HepG2 (cell line): ENCODE measurements around the gene FIS1.

ENCODE experiments used
- CHD2 ChIP-seq: IDR thresholded peaks from 2 replicates; pipeline ENCODE4 v1.6.1; 2011; ENCODE audit warnings: low read depth, low read length, improper control_type of control experiment
- JDP2 ChIP-seq: sonication (generic); formaldehyde crosslinking; IDR thresholded peaks from 2 replicates; pipeline ENCODE4 v1.8.1; 2022; ENCODE audit warnings: missing genetic modification reagents, borderline replicate concordance
- MAFF ChIP-seq: IDR thresholded peaks from 2 replicates; pipeline ENCODE4 v1.6.1; 2011; ENCODE audit warnings: low read depth, low read length, improper control_type of control experiment
- PRPF4 ChIP-seq: fragments of 200-400 bp; formaldehyde crosslinking; IDR thresholded peaks from 2 replicates; pipeline ENCODE4 v1.6.1; 2016; ENCODE audit warnings: low read length, low read depth; ENCODE audit not compliant: poor library complexity, severe bottlenecking
- RXRA ChIP-seq: sonication (generic); formaldehyde crosslinking; IDR thresholded peaks from 2 replicates; pipeline ENCODE4 v1.5.1; 2020; ENCODE audit warnings: missing genetic modification reagents
- SMC3 ChIP-seq: IDR thresholded peaks from 2 replicates; pipeline ENCODE4 v1.6.1; 2011; ENCODE audit warnings: low read length, improper control_type of control experiment
- ZNF292 ChIP-seq: sonication (generic); formaldehyde crosslinking; IDR thresholded peaks from 2 replicates; pipeline ENCODE4 v1.8.1; 2022; ENCODE audit warnings: mild to moderate bottlenecking, low read depth, missing genetic modification reagents, borderline replicate concordance
- TF ChIP-seq, protein P1 (sequence below): sonication (generic); formaldehyde crosslinking; IDR thresholded peaks from 2 replicates; pipeline ENCODE4 v1.8.1; 2023; ENCODE audit warnings: mild to moderate bottlenecking, moderate library complexity, missing genetic modification reagents
- TF ChIP-seq, protein P2 (sequence below): sonication (generic); formaldehyde crosslinking; IDR thresholded peaks from 2 replicates; pipeline ENCODE4 v1.5.1; 2020; ENCODE audit warnings: mild to moderate bottlenecking, missing genetic modification reagents, moderate library complexity

DNA sequence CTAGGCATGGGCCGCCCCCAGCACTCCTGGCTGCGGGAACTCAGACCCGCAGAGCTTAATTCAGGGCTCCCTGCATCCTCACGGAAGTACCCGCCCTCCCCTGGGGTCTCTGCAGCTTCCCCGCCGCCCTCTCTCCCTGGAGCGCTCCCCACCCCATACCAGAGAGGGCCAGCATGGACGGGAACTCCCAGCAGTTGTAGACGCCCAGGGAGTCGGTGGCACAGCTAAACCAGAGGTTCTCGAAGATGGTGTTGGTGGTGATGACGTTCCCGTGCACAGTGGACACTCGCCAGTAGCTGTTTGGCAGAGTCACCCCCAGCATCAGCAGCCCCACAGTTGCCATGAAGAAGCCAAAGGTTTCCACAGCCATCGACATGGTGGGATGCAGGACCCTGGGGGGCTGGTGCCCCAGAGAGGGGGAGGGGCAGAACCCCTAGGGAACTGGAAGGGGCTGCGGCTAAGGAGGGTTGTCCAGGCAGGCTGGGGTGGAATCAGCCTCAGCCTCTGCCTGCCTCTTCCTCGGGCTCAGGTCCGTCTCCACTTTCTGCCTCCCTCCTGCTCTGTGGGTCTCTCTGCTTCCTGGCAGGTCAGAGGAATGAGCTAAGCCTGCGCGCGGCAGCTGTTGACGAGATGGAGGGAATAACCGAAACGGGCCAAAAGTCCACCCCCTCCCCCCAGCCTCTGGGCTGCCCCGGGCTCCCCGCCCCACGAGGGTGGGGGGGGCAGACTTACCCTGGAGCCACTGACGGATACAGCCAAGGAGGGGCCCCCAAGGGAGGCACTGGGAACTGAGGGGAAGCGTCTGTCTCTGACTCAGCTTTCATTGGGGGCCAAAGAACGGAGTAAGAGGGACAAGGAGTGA, 7.4 kb downstream of the FIS1 start, which contains the start of gene CLDN15:
- TF ChIP-seq SMC3 (no peak), CHD2 (no peak), PRPF4 (no peak), JDP2 (CRISPR knock-in tag) (no peak), MAFF (no peak), RXRA (CRISPR knock-in tag) (no peak), ZNF292 (no peak)
- TF ChIP-seq, protein P1, sequence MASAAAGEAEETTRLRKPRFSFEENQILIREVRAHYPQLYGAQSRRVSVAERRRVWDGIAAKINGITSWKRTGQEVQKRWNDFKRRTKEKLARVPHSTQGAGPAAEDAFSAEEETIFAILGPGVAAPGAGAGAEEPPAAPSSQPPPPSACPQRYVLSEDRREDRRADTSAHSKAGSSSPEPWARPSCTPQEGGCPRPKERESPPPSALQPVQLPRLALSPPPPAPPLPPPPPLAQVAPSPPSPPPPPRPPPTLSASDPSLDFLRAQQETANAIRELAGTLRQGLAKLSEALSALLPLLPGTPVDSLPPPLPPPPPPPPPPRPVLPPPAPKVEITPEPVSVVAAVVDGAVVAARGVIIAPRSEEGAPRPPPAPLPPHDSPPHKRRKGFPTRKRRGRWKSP = no peak
- TF ChIP-seq, protein P2, sequence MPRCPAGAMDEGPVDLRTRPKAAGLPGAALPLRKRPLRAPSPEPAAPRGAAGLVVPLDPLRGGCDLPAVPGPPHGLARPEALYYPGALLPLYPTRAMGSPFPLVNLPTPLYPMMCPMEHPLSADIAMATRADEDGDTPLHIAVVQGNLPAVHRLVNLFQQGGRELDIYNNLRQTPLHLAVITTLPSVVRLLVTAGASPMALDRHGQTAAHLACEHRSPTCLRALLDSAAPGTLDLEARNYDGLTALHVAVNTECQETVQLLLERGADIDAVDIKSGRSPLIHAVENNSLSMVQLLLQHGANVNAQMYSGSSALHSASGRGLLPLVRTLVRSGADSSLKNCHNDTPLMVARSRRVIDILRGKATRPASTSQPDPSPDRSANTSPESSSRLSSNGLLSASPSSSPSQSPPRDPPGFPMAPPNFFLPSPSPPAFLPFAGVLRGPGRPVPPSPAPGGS (CRISPR knock-in tag) = no peak
